CD4-positive, alpha-beta T cell treated with Interleukin-17A for 1 hour (primary cell): Measurements from ENCODE around the gene AGBL1.

Experiments used
- DNase-seq: peaks from one replicate; pipeline ENCODE4 v3.0.0-alpha.2; 2020

The AGBL1 gene

GRCh38 chr15:86541540-86541939 lies 461.9 kb downstream of the AGBL1 start:
- DNase-seq: no peak

- no peak for DNase-seq
Observed at GRCh38 chr15:86550075-86550474, 470.4 kb downstream of the AGBL1 start.

GRCh38 chr15:86553108-86553507 lies 473.4 kb downstream of the AGBL1 start:
- no peak for DNase-seq

GRCh38 chr15:86555098-86555497 lies 475.4 kb downstream of the AGBL1 start:
- no peak for DNase-seq

- DNase-seq: no peak
Observed at GRCh38 chr15:86555939-86556338, 476.3 kb downstream of the AGBL1 start.

GRCh38 chr15:86556396-86557017 lies 476.8 kb downstream of the AGBL1 start:
- no peak for DNase-seq

GRCh38 chr15:86557018-86557550 lies 477.4 kb downstream of the AGBL1 start:
- DNase-seq: no peak

GRCh38 chr15:86558252-86558651 lies 478.6 kb downstream of the AGBL1 start:
- DNase-seq: no peak

GRCh38 chr15:86558686-86559085 lies 479.0 kb downstream of the AGBL1 start:
- DNase-seq: no peak

- no peak for DNase-seq
Observed at GRCh38 chr15:86568378-86568777, 488.7 kb downstream of the AGBL1 start.

- DNase-seq: no peak
Observed at GRCh38 chr15:86570738-86571137, 491.1 kb downstream of the AGBL1 start.

- DNase-seq: no peak
Observed at GRCh38 chr15:86571873-86572272, 492.2 kb downstream of the AGBL1 start.

- DNase-seq: no peak
Observed at GRCh38 chr15:86572368-86572841, 492.7 kb downstream of the AGBL1 start.

- DNase-seq: no peak
Observed at GRCh38 chr15:86573476-86573875, 493.8 kb downstream of the AGBL1 start.

GRCh38 chr15:86588413-86588812 lies 508.7 kb downstream of the AGBL1 start:
- no peak for DNase-seq

- DNase-seq: no peak
Observed at GRCh38 chr15:86590461-86590860, 510.8 kb downstream of the AGBL1 start.

- no peak for DNase-seq
Observed at GRCh38 chr15:86591158-86591557, 511.5 kb downstream of the AGBL1 start.

- no peak for DNase-seq
Observed at GRCh38 chr15:86591994-86592735, 512.5 kb downstream of the AGBL1 start.

GRCh38 chr15:86595741-86596140 lies 516.1 kb downstream of the AGBL1 start:
- DNase-seq: no peak

GRCh38 chr15:86603466-86603865 lies 523.8 kb downstream of the AGBL1 start:
- no peak for DNase-seq

GRCh38 chr15:86608461-86609205 lies 529.0 kb downstream of the AGBL1 start:
- DNase-seq: no peak

- no peak for DNase-seq
Observed at GRCh38 chr15:86609275-86609674, 529.6 kb downstream of the AGBL1 start.

- no peak for DNase-seq
Observed at GRCh38 chr15:86610038-86610437, 530.4 kb downstream of the AGBL1 start.
